Measurements from ENCODE around the gene KREMEN1. TPM values are rescaled to one million over a fixed set of nuclear protein-coding genes. Genes with fewer than 3 reads are reported as not detected.

KREMEN1 gene
- total RNA-seq, 1 donor from 2014 or later: 23.3 TPM

DNA sequence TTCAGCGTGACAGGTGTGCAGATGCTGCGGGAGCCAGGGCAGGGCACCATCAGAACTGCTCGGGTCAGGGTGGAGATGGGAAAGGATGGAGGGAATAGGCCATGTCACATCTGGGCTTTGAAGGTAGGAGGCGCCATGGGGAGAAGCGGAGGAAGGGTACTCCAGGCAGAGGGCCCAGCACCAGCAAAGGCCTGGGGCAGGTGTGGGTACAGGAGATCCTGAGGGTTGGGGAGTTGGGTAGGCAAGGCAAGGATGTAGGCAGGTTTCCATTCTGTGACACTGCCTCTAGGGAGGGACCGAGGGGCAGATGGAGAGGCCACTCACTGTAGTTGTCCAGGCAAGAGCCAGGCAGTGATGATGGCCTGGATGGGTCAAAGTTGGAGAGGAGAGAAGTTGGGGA, 141.4 kb downstream of the KREMEN1 start:
- DNase-seq (no peak), ATAC-seq (no peak)
- Histone ChIP-seq H3K4me1 (no peaks in the 10 kb centered on the region), H3K36me3 (no peaks in the 10 kb centered on the region), H3K9me3 (no peaks in the 10 kb centered on the region), H3K27ac (no peak overlapping the region), H3K27me3 (no peaks in the 10 kb centered on the region), H3K4me3 (no peak overlapping the region)
- intact Hi-C loops (cut with DNase I): no loop called here
- TF ChIP-seq, protein P1, sequence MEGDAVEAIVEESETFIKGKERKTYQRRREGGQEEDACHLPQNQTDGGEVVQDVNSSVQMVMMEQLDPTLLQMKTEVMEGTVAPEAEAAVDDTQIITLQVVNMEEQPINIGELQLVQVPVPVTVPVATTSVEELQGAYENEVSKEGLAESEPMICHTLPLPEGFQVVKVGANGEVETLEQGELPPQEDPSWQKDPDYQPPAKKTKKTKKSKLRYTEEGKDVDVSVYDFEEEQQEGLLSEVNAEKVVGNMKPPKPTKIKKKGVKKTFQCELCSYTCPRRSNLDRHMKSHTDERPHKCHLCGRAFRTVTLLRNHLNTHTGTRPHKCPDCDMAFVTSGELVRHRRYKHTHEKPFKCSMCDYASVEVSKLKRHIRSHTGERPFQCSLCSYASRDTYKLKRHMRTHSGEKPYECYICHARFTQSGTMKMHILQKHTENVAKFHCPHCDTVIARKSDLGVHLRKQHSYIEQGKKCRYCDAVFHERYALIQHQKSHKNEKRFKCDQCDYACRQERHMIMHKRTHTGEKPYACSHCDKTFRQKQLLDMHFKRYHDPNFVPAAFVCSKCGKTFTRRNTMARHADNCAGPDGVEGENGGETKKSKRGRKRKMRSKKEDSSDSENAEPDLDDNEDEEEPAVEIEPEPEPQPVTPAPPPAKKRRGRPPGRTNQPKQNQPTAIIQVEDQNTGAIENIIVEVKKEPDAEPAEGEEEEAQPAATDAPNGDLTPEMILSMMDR (IDR thresholded peaks at IDR 0.05): no peak

DNA sequence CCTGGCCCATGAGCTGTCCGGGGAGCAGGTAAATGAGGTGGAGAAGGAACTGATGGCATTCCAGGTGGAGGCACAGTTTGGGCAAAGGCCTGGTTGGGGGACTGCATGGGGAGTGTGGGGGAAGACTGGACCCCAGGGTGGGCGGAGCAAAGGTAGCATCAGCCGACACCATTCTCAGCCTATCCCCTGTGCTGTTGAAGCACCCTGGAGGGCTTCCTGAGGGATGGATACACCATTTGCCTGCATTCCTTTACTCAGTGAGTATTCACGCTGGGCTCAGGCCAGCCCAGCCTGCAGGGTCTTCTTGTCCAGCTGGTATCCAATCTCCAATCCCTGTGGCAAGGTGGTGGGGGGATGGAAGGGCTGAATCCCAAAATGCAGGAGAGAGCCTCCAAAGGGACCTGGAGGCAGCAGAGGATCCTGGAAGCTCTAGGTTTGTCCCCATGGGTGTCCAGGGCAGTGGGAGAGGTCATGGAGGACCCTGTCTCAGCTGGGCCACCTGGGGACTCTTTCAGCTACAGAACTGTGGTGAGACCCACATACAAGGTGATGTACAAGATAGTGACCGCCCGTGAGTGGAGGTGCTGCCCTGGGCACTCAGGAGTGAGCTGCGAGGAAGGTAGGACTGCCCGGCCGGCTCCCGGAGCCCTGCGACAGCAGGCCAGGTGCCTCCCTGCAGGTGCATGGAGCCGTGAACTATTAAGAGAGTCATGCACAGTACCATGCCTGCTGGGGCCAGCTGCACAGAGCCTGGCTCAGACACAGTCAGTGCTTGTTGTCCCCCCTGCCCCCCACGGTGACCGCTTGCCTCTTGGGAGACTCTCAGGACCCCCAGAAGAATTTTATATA, 142.4 kb downstream of the KREMEN1 start:
- Histone ChIP-seq H3K4me3 (no peak overlapping the region), H3K9me3 (no peaks in the 10 kb centered on the region), H3K36me3 (no peaks in the 10 kb centered on the region), H3K27me3 (no peaks in the 10 kb centered on the region), H3K27ac (no peak overlapping the region), H3K4me1 (no peaks in the 10 kb centered on the region)
- intact Hi-C loops (cut with DNase I): no loop called here
- TF ChIP-seq, protein P1 (IDR thresholded peaks at IDR 0.05): no peak
- ATAC-seq: no peak
- DNase-seq: no peak

DNA sequence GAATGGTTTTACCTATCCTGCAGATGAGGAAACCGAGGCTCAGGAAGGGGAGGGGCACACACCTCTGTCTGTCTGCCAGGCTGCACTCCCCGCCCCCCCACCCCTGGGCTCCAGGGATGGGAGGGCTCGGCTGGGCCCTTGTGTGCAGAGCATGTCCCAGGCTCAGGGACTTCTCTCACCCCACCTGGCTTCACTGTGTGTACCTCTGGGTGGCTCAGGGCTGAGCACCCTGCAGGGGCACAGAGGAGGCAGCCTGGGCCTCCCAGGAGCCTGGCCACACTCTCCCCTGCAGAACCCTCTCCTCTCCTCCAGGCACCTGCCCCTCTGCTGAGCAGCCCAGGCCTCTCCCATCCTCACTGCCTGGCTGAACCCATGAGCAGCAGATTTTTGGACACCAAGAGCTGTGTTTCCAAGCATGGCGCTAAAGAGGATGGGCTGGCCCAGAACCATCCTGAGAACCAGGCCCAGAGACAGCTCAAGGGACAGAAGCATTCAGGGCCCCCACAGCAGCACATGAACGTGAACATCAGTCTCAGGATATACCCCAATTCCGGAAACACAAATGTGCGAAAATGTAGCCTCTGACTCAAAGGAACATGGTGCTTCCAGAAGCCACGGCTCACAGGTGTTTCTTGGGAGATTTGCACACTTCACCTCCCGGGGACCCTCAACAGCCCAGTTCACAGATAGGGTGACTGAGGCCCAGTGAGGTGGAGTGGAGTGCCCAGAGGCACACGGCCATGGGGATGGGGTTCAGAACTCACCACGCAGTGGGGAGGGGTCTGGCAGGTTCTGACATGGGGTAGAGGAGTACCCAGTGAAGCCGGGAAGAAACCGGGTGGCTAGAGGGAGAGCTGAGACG, 143.4 kb downstream of the KREMEN1 start:
- TF ChIP-seq, protein P1 (IDR thresholded peaks at IDR 0.05): no peak
- H3K27me3 ChIP-seq: no peaks in the 10 kb centered on the region
- H3K9me3 ChIP-seq: no peaks in the 10 kb centered on the region
- intact Hi-C loops (cut with DNase I): no loop called here
- H3K36me3 ChIP-seq: no peaks in the 10 kb centered on the region
- peak overlapping the region; percentile 47 for H3K27ac ChIP-seq
- H3K4me1 ChIP-seq: no peaks in the 10 kb centered on the region
- DNase-seq (no peak), ATAC-seq (no peak)
- no peak overlapping the region for H3K4me3 ChIP-seq

DNA sequence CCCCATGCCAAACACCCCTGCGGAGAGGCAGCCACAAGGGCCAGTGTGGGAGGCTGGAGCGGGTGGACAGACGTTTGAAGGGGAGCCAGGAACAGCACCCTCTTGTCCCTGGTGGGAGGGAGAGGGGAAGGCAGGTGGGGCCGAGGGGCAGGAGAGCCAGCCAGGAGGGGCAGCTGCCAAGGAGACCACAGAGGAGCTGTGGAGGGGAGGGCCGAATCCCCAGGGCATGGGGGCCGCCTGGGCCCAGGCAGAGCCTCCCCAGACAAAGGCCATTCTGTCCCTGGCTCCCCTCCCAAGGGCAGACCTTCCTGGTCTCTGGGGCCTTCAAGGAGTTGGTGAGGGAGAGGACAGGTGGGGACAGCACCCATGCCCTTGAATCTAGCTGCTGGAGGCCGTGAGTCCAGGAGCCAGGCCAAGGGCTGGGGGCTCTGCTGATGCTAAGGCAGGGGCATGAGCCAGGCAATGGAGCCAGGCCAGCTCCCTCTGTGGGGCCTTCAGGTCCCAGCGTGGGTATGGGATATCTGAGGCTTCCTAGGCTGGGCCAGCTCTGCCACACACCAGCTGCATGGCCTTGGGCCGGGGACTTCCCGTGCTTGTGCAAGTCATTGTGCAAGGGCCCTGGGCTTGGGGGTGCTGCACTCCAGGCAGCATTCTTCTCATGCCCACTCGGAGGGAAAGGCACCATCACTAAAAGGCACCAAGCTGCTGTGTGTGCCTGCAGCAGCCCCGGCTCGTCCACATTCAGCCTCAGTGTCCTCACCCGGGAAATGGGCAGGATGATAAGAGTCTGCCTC, 144.2 kb downstream of the KREMEN1 start:
- H3K4me3 ChIP-seq: no peak overlapping the region
- peak; percentile 60 for ATAC-seq
- intact Hi-C loops (cut with DNase I): no loop called here
- no peaks in the 10 kb centered on the region for H3K27me3 ChIP-seq
- no peaks in the 10 kb centered on the region for H3K36me3 ChIP-seq
- no peak for DNase-seq
- peak overlapping the region; percentile 47 for H3K27ac ChIP-seq
- TF ChIP-seq, protein P1 (IDR thresholded peaks at IDR 0.05): no peak
- no peaks in the 10 kb centered on the region for H3K9me3 ChIP-seq
- no peaks in the 10 kb centered on the region for H3K4me1 ChIP-seq

Other genes starting within 250 kb of the KREMEN1 start
- gene ZNRF3, start 189.5 kb upstream of the KREMEN1 start, total RNA-seq: 15.8 TPM
- gene C22orf31, start 11.2 kb upstream of the KREMEN1 start, total RNA-seq: not detected
- 15.2 TPM for gene EMID1, start 132.9 kb downstream of the KREMEN1 start, total RNA-seq
- 19.0 TPM for gene RHBDD3, start 194.9 kb downstream of the KREMEN1 start, total RNA-seq
- 149 TPM for gene EWSR1, start 195.2 kb downstream of the KREMEN1 start, total RNA-seq
- 27.2 TPM for gene GAS2L1, start 233.6 kb downstream of the KREMEN1 start, total RNA-seq
- gene RASL10A, start 242.7 kb downstream of the KREMEN1 start, total RNA-seq: 0.72 TPM

All from upper lobe of right lung (tissue), 1 donor.